MG63 (cell line): ENCODE measurements around the gene CNKSR1. TPM values are rescaled to one million over a fixed set of nuclear protein-coding genes. Genes with fewer than 3 reads are reported as not detected.

Source experiments
- DNase-seq: peaks from one replicate; pipeline ENCODE4 v3.0.0-alpha.2; 2020
- H3K27me3 ChIP-seq: fragments of 250-450 bp; sonication (Bioruptor Pico); 2 replicates; pipeline ENCODE4 v1.5.1; 2020; ENCODE audit warnings: mild to moderate bottlenecking, moderate library complexity
- H3K36me3 ChIP-seq: fragments of 250-450 bp; sonication (Bioruptor Pico); 2 replicates; pipeline ENCODE4 v1.5.1; 2020; ENCODE audit warnings: mild to moderate bottlenecking, moderate library complexity
- H3K4me3 ChIP-seq: fragments of 250-450 bp; sonication (Bioruptor Pico); 2 replicates; pipeline ENCODE4 v1.5.1; 2020; ENCODE audit warnings: mild to moderate bottlenecking, moderate library complexity
- H3K9me3 ChIP-seq: fragments of 250-450 bp; sonication (Bioruptor Pico); 2 replicates; pipeline ENCODE4 v1.5.1; 2020; ENCODE audit warnings: mild to moderate bottlenecking, moderate library complexity
- total RNA-seq: library from RNA; depleted of rRNA; stranded (reverse); fragments of >200 nt; shearing (Covaris generic); gene quantifications from 2 replicates; pipeline ENCODE4 v1.2.3, GENCODE V29; 2014; ENCODE audit warnings: low replicate concordance

CNKSR1 gene
- total RNA-seq, 1 experiment from 2014 or later = not detected

- no peaks in the 10 kb centered on the region for H3K9me3 ChIP-seq
- H3K4me3 ChIP-seq = peak within 1 kb of the TSS; percentile 95
- peaks cover 8% of the 10 kb centered on the region for H3K36me3 ChIP-seq
- H3K27me3 ChIP-seq = no peaks in the 10 kb centered on the region
- DNase-seq = peak; percentile 93
These were observed 7.4 kb upstream of the CNKSR1 start, which contains the start of gene ZNF593 for GRCh38 chr1:26169669-26170471. Gene ZNF593 (plus strand): TSS chr1:26169908. CDS start chr1:26169984, 76 bp downstream.

GRCh38 chr1:26170472-26170821 lies 6.8 kb upstream of the CNKSR1 start:
- no peaks in the 10 kb centered on the region for H3K27me3 ChIP-seq
- H3K36me3 ChIP-seq = peaks cover 8% of the 10 kb centered on the region
- peak overlapping the region; percentile 95 for H3K4me3 ChIP-seq
- DNase-seq = no peak
- H3K9me3 ChIP-seq = no peaks in the 10 kb centered on the region

GRCh38 chr1:26171084-26172072 lies 5.9 kb upstream of the CNKSR1 start, which contains the start of gene ZNF593OS:
Gene ZNF593OS (minus strand): TSS chr1:26171832. CDS start chr1:26171661, 171 bp downstream.
- Histone ChIP-seq H3K36me3 (peaks cover 8% of the 10 kb centered on the region), H3K27me3 (no peaks in the 10 kb centered on the region), H3K4me3 (peak within 1 kb of the TSS; percentile 95), H3K9me3 (no peaks in the 10 kb centered on the region)
- DNase-seq = no peak

DNA sequence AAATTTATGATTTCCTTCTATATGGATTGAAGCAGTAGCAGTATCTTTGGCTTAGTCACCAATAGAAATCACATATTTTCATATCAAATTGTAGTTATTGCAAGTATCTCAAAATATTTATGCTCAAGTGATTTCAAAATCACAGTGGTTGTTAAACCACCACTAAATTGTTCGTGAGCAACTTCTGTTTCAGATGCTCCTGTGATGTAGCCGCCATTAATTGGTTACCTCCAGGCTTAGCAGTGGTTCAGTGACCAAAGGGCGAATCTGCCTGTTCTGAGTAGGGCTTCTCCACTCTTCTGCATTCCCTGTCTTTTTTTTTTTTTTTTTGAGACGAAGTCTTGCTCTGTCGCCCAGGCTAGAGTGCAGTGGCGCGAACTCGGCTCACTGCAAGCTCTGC lies 1.9 kb upstream of the CNKSR1 start:
- H3K9me3 ChIP-seq = no peaks in the 10 kb centered on the region
- DNase-seq = no peak
- no peaks in the 10 kb centered on the region for H3K27me3 ChIP-seq
- H3K36me3 ChIP-seq = peaks cover 8% of the 10 kb centered on the region
- no peak overlapping the region for H3K4me3 ChIP-seq

DNA sequence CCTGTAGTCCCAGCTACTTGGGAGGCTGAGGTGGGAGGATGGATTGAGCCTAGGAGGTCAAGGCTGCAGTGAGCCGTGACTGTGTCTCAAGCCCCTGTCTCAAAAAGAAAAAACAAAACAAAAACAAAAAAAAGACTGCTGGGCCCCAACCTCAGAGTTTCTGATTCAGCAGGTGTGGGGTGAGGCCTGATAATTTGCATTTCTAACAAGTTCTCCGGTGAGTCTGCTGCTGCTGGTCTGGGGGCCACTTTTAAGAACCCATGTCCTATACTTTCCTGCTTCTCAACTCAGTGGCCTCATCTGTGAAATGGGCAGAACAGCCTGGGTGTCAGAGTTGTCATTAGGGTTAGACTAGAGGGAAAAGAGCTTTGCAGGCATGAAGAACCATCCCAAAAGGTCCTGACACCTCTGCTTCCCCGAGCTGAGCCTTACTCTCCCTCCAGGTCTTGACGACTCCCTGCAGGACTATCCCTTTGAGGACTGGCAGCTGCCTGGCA lies 2.8 kb downstream of the CNKSR1 start:
- Histone ChIP-seq H3K4me3 (no peak overlapping the region), H3K36me3 (no peaks in the 10 kb centered on the region), H3K9me3 (no peaks in the 10 kb centered on the region), H3K27me3 (no peaks in the 10 kb centered on the region)
- DNase-seq = no peak

DNA sequence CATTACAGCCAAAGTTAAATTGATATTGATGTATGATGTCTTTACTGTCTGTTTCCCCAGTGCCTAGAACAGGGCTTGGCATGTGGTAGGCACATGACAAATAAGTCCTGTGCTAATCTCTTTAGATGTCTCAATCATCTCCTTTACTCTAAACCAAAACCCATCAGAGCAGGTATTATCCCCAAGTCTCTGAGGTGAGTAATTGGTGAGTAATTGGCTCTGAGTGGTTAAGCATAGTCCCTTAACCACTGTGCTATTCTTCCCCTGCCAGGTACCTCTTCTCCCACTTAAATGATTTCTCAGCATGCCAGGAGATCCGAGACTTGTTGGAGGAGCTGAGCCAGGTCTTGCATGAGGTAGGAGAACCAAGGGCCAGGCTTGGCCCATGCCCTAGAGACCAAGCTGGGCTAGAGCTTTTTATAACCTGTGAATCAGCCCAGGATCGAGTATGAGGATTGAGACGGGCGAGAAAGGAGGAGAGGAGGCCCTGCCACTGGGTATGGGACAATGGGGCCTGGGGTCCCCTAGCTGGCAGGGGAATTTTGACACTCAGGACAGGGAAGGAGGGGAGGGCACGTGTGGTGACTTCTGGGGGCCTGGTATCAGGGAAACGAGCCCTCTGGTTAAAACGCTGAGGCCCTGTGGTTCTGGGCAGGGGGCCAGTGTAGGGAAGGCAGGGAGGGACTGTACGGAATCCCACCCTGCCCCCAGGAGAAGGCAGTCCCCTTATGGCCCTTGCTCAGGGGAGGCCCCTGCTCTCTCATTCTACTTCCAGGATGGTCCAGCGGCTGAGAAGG lies 4.5 kb downstream of the CNKSR1 start:
- H3K36me3 ChIP-seq = no peaks in the 10 kb centered on the region
- peak; percentile 63 for DNase-seq
- H3K9me3 ChIP-seq = no peaks in the 10 kb centered on the region
- H3K4me3 ChIP-seq = no peak overlapping the region
- H3K27me3 ChIP-seq = no peaks in the 10 kb centered on the region

GRCh38 chr1:26182383-26182696 lies 5.0 kb downstream of the CNKSR1 start:
- DNase-seq = no peak
- H3K27me3 ChIP-seq = no peaks in the 10 kb centered on the region
- H3K36me3 ChIP-seq = no peaks in the 10 kb centered on the region
- no peak overlapping the region for H3K4me3 ChIP-seq
- H3K9me3 ChIP-seq = no peaks in the 10 kb centered on the region

- no peaks in the 10 kb centered on the region for H3K9me3 ChIP-seq
- DNase-seq = no peak
- no peaks in the 10 kb centered on the region for H3K36me3 ChIP-seq
- H3K27me3 ChIP-seq = no peaks in the 10 kb centered on the region
- H3K4me3 ChIP-seq = no peak overlapping the region
These were observed 6.8 kb downstream of the CNKSR1 start for GRCh38 chr1:26184086-26184485.

GRCh38 chr1:26184883-26185282 lies 7.6 kb downstream of the CNKSR1 start:
- H3K4me3 ChIP-seq = no peak overlapping the region
- H3K9me3 ChIP-seq = no peaks in the 10 kb centered on the region
- DNase-seq = no peak
- no peaks in the 10 kb centered on the region for H3K36me3 ChIP-seq
- no peaks in the 10 kb centered on the region for H3K27me3 ChIP-seq

GRCh38 chr1:26187882-26188281 lies 10.6 kb downstream of the CNKSR1 start:
- no peaks in the 10 kb centered on the region for H3K36me3 ChIP-seq
- H3K9me3 ChIP-seq = no peaks in the 10 kb centered on the region
- no peak overlapping the region for H3K4me3 ChIP-seq
- DNase-seq = no peak
- H3K27me3 ChIP-seq = no peaks in the 10 kb centered on the region

DNA sequence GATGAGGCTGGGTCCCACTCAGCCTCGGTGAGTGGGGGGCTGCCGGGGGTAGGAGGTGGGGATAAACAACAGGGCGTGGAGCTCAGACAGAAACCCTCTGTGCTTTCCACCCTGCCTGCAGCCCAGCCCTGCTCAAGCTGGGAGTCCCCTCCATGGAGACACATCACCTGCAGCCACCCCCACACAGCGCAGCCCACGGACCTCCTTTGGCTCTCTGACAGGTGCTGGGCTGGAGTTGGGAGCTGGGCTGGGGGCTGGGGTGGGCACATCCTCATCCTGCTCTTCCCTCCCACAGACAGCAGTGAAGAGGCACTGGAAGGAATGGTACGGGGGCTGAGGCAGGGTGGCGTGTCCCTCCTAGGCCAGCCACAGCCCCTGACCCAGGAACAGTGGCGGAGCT lies 11.2 kb downstream of the CNKSR1 start:
- Histone ChIP-seq H3K9me3 (no peaks in the 10 kb centered on the region), H3K36me3 (no peaks in the 10 kb centered on the region), H3K27me3 (no peaks in the 10 kb centered on the region), H3K4me3 (no peak overlapping the region)
- DNase-seq = no peak

GRCh38 chr1:26189331-26189730 lies 12.0 kb downstream of the CNKSR1 start:
- Histone ChIP-seq H3K27me3 (no peaks in the 10 kb centered on the region), H3K36me3 (no peaks in the 10 kb centered on the region), H3K9me3 (no peaks in the 10 kb centered on the region), H3K4me3 (no peak overlapping the region)
- DNase-seq = no peak

GRCh38 chr1:26189751-26190275 lies 12.5 kb downstream of the CNKSR1 start:
- Histone ChIP-seq H3K4me3 (no peak overlapping the region), H3K36me3 (no peaks in the 10 kb centered on the region), H3K9me3 (no peaks in the 10 kb centered on the region), H3K27me3 (no peaks in the 10 kb centered on the region)
- no peak for DNase-seq

DNA sequence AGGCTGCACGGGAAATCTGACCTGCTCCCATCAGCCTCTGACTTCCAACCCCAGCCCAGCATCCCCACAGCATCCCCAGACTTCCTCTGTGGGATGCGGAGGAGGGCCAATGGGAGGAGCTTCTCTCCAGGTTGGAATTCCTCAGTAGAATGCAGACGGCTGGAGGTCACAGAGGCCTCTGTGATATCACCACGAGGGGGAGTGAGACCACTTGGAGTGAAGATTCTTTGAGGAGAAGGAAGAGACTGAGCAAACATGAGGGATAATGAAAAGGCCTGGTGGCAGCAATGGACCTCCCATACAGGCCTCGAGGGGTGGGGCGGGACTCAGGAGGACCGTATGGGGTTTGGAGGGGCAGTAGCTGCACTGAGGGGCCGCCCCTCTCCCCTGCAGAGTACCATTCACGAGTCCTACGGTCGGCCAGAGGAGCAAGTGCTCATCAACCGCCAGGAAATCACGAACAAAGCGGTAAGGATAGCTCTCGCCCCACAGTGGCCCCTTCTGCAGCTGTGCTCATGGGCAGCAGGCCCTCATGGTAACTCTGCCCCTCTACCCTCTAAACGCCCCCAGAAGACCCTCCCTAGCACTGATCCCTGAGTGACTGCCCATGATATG lies 13.2 kb downstream of the CNKSR1 start, which contains the start of gene CATSPER4:
Gene CATSPER4 (plus strand): TSS at position 230 of the 615 bp plus-strand sequence. CDS start 26 bp downstream, at position 256.
- no peak for DNase-seq
- no peaks in the 10 kb centered on the region for H3K9me3 ChIP-seq
- H3K27me3 ChIP-seq = no peaks in the 10 kb centered on the region
- H3K4me3 ChIP-seq = no peak within 1 kb of the TSS
- H3K36me3 ChIP-seq = no peaks in the 10 kb centered on the region

DNA sequence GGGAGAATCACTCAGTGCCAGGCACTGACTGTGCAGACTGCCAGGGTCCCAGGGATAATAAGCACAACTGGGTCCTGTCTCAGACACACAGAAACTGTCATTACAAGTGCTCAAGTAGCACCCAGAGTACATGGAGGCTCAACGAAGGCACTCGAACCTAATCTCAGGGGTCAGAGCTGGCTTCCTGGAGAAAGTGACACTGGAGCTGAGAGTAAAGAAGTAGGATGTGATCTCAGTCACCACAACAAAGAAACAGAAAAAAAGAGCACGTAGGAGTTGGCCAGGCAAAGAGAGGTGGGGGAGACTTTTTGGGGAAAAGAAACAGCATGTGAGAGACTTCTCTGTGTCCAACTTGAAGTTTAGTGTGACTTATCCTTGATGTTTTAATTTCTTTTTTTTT lies 14.4 kb downstream of the CNKSR1 start:
- Histone ChIP-seq H3K36me3 (no peaks in the 10 kb centered on the region), H3K4me3 (no peak overlapping the region), H3K9me3 (no peaks in the 10 kb centered on the region), H3K27me3 (no peaks in the 10 kb centered on the region)
- DNase-seq = no peak

DNA sequence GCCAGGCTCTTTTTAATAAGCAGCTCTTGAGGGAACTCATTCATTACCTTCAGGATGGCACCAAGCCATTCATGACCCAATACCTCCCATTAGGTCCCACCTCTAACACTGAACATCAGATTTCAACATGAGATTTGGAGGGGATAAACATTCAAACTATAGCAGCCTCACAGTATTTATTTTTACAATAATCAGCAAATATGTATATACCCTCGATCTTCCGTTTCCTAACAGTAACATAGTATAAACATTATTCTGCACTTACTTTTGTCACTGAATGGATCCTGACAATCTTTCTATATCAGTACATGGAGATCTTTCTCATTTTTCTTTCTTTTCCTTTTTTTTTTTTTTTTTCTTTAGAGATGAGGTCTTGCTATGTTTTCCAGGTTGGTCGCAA lies 18.5 kb downstream of the CNKSR1 start:
- H3K4me3 ChIP-seq = no peak overlapping the region
- no peaks in the 10 kb centered on the region for H3K27me3 ChIP-seq
- H3K36me3 ChIP-seq = no peaks in the 10 kb centered on the region
- DNase-seq = no peak
- H3K9me3 ChIP-seq = no peaks in the 10 kb centered on the region
